ENCODE results near the gene ZNF813.
A peak's percentile ranks its signal among the peaks of the same experiment; 100 is the strongest.

The ZNF813 gene

GRCh38 chr19:53521373-53522202 is 54.1 kb downstream of the ZNF813 start:
- no peak for DNase-seq

- DNase-seq, result no peak
Measured at GRCh38 chr19:53525922-53526321, 58.4 kb downstream of the ZNF813 start.

- no peak for DNase-seq
Measured at GRCh38 chr19:53530622-53531021, 63.1 kb downstream of the ZNF813 start.

GRCh38 chr19:53531457-53531856 is 63.9 kb downstream of the ZNF813 start:
- no peak for DNase-seq

- no peak for DNase-seq
Measured at GRCh38 chr19:53532362-53532761, 64.8 kb downstream of the ZNF813 start.

- no peak for DNase-seq
Measured at GRCh38 chr19:53536225-53536548, 68.7 kb downstream of the ZNF813 start.

GRCh38 chr19:53537121-53537520 is 69.6 kb downstream of the ZNF813 start:
- peak in 2 of 3 experiments; percentile 32 to 53 for DNase-seq

GRCh38 chr19:53537521-53538377 is 70.2 kb downstream of the ZNF813 start, which contains the start of gene ZNF331:
TSS of gene ZNF331 (plus strand) at chr19:53538145. CDS start at chr19:53569377, 31,232 bp downstream.
- peak; percentile 55 to 70 (median 64) for DNase-seq

GRCh38 chr19:53538378-53539109 is 71.0 kb downstream of the ZNF813 start:
- DNase-seq, result no peak

- no peak for DNase-seq
Measured at GRCh38 chr19:53540091-53540490, 72.6 kb downstream of the ZNF813 start.

GRCh38 chr19:53541971-53542370 is 74.4 kb downstream of the ZNF813 start:
- DNase-seq, result no peak

GRCh38 chr19:53545271-53546065 is 77.9 kb downstream of the ZNF813 start:
- no peak for DNase-seq

All from NCI-H1417 (cell line).